Stimulated activated CD4-positive, alpha-beta T cell treated with anti-CD3 and anti-CD28 coated beads, TNF-alpha, amount 100 ng/mL, for 4 hours (primary cell): ENCODE data around the gene GOLGA6L10.
"Not testable (repeated sequence)": the region's sequence is repeated elsewhere in the genome, so short reads cannot be mapped to it uniquely, and the experiment has no call there.

Source experiments
- DNase-seq, 3 experiments: peaks; one replicate each; pipeline ENCODE4 v3.0.0-alpha.2; 2020; ENCODE audit warnings: low read depth in 3 of 3

GOLGA6L10 gene

DNA sequence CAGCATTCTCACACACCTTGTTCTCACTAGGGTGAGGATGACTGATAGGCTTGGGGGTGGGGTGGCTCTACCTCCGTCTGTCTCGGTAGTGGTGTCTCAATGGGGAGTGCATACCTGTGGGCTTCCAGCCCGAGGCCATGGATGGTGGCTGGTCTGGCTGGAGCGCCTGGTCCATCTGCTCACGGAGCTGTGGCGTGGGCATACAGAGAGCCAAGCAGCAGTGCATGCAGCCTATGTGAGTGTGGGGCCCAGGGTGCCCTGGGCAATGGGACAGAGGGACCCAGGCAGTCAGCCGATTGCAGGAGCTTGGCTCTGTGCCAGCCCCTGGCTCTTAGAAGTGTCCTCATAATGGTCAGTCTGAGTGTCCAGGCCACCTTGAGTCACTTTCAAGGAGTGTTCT is 31.8 kb downstream of the GOLGA6L10 start:
- not testable (repeated sequence) for DNase-seq

GRCh38 chr15:82317091-82317489 is 32.2 kb downstream of the GOLGA6L10 start:
- no peak for DNase-seq

DNA sequence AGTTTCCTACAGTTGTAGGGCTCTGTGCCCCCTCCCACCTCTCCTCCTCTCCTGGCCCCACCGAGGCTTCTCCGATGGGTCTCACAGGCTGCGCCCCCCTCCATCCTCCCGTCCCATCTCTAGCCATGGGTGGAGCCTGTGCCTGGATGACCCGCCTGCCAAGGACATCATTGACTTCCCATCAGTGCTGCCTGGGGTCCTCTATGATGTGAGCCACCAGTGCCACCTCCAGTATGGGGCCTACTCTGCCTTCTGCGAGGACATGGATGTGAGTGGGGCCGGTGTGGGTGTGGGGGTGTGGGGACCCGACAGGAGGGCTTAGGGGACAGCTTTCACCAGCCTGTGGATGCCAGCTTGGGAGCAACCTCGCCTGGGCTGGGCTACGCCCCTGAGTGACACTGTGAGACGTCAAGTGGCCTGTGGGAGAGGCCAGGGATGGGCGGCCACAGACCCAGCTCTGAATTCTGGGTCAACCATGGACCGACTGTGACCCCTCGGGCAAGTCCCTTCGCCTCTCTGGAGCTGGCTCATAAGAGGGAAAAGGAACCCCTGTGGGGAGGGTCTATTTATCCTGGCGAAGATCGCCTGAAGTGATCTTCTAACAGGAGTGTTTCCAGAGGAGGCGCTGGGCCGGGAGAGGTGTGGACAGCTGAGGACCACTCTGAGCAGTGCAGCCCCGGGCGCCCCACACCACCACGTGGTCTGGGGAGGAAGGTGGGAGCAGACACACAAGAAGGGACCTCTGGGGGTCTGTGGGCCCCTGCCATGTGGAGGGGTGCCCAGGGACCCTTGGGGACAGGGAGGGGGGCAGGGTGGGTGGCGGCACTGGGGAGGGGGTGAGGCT is 32.8 kb downstream of the GOLGA6L10 start:
- not testable (repeated sequence) for DNase-seq

- no peak for DNase-seq
Observed at GRCh38 chr15:82315519-82316246, 33.6 kb downstream of the GOLGA6L10 start.

DNA sequence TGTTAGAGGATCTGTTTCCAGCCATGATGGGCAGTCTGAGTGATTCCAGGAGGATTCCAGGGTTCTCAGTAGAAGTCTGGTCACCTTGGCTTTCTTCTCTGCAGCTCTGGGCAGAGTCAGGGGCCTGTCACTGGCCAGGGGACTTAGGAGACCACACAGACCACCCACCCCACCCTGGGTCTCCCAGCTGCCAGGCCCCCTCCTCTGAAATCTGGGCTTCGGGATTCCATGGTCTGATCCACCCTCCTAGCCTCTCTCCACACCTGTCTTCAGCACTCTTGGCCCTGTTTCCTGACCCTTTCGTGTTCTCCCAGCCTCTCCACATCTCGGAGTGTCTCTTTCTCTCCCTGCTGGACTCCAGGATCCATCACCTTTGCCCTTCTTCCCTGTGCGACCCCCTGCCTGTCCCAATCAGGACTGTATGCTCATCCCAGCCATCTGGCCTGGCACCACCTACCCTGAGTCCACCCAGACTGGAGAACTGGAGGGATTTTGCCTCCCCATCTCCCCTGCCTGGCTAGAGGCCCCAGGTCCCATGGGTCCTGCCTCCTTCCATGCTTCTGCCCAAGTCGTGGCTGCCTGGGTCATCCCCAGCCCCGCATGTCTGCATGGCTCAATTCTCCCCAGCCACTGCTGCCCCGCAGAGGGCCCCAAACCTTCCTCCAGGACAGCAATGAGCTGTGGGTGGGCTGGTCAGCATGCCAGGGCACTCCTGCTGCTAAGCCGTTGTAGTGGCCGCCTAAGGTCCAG is 34.3 kb downstream of the GOLGA6L10 start:
- no peak for DNase-seq

GRCh38 chr15:82313951-82314768 is 35.1 kb downstream of the GOLGA6L10 start:
- DNase-seq, result not testable (repeated sequence)

DNA sequence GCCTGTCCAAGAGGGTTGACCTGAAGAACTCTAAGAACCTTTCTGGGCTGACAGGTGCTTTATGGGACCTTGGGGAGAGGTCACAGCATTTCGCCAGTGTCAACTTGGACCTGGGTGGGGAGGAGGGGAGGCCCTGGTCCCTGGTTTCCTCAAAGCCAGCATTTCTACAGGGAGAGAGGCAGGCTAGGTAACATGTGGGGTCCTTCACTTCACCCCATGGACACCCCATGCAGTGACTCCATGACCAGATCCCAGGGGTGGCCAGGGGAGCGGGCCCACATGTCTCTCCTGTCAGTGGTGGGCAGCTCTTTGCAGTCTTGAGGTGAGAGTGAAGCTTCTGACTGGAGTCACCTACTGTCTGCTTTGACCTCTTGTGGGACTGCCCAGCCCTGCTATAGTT is 35.8 kb downstream of the GOLGA6L10 start:
- DNase-seq, result no peak

GRCh38 chr15:82312586-82313349 is 36.5 kb downstream of the GOLGA6L10 start:
- no peak for DNase-seq

- not testable (repeated sequence) for DNase-seq
Observed at GRCh38 chr15:82311321-82311720, 38.0 kb downstream of the GOLGA6L10 start.

GRCh38 chr15:82309802-82310201 is 39.5 kb downstream of the GOLGA6L10 start:
- DNase-seq, result no peak

- no peak for DNase-seq
Observed at GRCh38 chr15:82307714-82308081, 41.6 kb downstream of the GOLGA6L10 start.

GRCh38 chr15:82306791-82307713 is 42.2 kb downstream of the GOLGA6L10 start:
- DNase-seq, result no peak

DNA sequence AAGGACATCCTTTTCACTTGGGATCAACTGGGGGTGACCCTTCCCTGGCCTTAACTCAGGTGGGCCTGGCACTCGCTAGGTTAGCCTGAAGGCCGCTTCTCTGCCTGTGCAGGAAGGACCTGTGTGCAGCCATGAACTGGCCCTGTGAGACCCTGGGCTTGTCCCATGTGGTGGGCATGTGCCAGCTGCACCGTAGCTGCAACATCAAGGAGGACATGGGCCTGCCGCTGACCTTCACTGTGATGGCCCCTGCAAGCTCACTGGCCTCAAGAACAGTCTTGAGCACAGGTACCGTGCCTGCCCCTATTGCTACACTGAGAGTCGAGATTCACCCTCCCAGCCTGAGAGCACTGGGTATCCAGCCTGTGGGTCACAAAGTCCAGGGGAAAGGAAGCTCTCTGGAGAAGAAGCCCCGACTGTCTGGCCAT is 43.6 kb downstream of the GOLGA6L10 start:
- no peak for DNase-seq

GRCh38 chr15:82304778-82305090 is 44.5 kb downstream of the GOLGA6L10 start:
- no peak for DNase-seq

- DNase-seq, result no peak
Observed at GRCh38 chr15:82303956-82304777, 45.1 kb downstream of the GOLGA6L10 start.

GRCh38 chr15:82301296-82302016 is 47.8 kb downstream of the GOLGA6L10 start:
- no peak for DNase-seq

DNA sequence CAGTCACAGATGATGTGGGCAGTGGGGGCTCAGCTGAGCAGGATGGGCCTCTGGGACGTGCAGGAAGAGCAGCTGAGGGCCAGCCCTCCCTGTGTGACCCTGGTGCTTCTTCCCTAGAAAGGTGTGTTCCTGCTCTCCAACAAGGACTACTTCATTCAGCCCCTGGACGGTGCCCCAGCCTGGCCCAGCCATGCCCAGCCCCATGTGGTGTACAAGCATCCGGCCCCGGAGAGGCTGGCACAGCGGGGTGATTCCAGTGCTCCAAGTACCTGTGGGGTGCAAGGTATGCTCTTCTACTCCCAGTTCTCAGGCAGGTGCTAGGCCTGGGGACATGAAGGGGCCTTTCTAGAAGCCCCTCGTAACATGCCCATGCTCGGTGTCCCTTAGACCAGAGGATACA is 48.4 kb downstream of the GOLGA6L10 start:
- no peak for DNase-seq

- DNase-seq, result not testable (repeated sequence)
Observed at GRCh38 chr15:82300326-82300725, 48.9 kb downstream of the GOLGA6L10 start.
